Activated CD4-positive, alpha-beta T cell treated with anti-CD3 and anti-CD28 coated beads for 4 hours (primary cell): ENCODE measurements around the gene PDE10A.

Experiments used
- DNase-seq, 2 donors: peaks; one replicate each; pipeline ENCODE4 v3.0.0-alpha.2; 2020

PDE10A gene

DNA sequence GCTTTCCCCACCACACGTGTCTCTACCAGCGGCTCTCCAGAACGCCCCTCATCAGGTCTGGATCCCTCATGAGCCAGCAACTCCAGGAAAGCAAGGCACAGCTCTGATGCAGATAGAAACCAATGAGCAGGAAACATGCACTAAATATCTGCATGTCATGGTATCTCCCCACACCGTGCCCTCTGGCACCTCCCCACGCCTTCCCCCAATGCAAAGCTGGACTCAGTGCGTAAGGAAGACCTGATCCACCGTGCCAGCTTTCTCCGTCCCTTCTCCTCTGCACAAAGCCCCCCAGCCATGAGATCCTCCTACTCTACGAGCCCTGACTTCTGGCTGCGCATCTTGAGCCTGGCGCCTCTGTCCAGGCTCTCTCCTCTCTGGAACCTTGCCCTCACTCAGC, 9.4 kb downstream of the PDE10A start:
- no peak for DNase-seq

DNA sequence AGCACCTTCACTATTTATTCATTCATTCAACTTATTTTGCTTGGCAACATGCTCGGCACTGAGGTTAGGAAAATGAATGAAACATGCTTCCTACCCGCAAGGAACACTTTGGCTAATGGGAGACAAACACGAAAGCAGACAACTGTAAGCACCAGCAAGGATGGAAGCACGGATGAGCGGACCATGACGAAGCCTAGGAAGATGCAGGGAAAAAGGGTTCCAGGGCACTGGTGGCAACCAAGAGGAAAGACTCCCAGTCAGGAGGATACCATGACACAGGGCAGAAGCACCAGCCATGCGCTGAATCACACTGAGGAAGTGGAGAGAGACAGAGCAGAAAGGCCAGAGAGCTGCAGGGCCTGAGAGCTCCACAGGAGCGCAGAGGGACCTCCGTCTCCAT, 9.8 kb downstream of the PDE10A start:
- no peak for DNase-seq

DNA sequence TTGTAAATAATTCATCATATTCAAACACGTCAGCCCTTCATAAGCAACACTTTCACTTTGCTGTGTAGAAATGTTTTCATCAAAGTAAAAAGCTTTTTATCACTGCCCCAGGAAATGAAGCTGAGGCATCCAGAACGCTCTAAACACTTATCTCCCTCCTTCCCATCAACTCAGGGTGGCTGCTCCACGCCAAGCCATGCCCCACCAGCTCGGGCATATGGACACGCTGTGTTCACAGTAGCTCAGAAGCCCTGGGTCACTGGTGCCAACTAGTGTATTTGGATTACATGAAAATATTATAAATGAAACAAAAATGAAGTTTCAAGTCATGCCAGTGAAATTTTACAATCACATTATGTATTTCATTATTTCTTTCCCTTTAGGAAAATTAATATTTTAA, 10.3 kb downstream of the PDE10A start:
- no peak for DNase-seq

DNA sequence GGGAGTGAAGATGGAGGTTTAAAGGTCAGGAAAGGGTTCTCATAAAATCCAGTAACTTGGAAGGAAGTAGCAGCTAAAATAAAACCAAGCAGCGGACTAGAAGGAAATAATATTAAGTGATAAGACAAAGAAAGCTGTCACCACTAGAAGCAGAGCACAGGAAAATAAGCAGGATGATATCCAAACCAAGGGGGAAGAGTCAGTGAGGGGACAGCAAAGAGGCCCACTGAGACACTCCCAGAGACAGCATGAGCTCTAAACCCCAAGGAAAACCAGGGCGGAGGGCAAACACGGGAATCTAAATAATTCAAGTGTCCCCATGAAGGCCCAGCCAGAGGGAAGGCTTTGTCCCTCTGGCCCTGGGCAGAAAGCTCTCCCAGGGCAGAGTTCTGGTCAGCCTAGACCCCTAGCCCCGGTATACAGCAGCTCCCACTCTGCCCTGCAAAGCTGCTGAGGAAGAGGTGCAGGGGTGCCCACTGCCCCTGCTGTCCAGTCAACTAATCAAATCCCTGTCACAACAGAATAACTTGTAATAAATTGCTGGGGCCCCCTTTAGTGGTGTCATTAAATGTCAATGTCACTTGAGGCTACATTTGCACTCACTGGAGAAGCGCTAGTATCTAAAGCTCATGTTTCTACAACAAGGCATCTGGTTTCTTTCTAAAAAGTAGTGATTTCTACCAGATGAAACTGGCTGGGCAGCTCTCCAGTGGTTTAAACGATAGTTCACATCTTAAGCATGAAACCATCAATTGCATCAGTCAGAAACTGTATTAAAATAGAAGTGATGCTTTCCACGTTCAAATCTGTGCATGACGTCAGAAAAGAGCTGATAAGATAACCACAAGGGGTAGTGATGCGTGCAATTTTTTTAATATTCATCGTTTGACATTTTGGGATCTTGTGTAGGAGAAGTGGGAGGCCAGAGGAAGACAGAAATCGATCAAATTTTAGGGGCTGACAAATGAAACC, 13.6 kb downstream of the PDE10A start:
- DNase-seq: no peak

DNA sequence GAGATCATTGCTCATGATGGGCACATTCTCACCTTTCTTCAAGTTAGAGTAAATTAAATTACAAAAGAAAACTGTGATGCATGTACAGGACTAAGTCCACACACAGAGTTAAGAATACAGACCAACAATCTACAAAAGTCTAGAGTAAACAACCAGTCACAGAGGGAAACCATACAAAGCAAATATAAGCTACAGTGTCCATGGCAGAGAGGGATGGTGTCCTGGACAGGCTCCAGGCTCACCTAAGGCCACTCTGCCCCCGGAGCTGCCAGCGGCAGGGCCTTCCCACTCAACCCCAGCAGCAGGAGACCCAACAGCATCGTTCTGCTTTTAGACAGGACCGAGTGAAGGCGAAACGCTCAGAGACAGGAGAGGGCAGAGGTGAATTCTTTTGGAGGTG, 16.0 kb downstream of the PDE10A start:
- DNase-seq: no peak

DNA sequence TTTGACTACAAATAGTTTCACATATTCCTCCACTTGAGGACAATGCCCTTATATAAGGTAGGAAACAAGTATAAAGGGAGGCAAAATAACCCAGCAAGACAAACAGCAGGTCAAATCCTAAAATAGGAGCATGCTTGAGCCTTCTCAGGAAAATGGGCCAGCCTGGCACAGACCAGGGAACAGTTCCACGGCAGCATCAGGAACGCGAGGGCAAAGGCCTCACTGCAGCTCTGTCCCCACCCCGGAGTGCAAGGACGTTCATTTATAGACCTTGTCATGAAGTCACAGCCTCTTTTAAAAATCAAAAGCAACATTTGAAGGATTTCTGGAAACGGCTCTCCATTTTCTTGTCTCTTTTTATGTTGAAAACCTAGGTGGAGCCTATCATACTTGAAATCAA, 17.1 kb downstream of the PDE10A start:
- no peak for DNase-seq

DNA sequence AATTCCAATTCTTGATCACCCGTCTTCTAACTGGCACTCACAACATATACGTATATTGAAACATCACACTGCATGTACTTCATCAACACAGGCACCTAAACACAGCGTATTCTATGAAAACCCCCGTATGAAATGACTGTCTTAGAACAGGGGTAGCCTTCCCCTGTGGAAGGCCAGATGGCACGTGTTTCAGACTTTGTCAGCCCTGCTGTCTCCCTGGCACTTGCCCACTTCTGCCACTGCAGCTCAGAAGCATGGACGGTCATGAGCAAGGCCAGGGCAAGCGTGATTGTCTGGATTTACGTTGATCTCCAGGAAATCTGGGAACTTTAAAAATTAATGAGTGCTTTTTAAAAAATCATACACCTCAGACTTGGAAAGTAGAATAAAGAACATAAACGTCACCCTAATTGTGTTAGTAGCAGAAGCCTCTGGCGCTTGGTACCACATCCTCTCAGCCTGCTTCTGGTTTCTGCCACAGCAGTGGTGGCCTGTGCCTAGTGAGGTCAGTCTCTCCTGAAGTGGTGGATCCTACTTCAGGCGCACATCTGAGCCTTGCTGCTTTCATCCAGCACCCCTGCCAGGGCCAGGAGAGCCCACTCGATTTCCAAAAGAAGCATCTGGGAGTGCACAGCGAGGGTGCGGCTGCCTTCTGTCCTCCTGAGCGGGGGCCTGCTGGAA, 18.3 kb downstream of the PDE10A start:
- DNase-seq: no peak

GRCh38 chr6:165643015-165643414, 20.0 kb downstream of the PDE10A start:
- no peak for DNase-seq

GRCh38 chr6:165641672-165642156, 21.3 kb downstream of the PDE10A start:
- DNase-seq: no peak

- no peak for DNase-seq
These were observed 22.2 kb downstream of the PDE10A start for GRCh38 chr6:165640806-165641205.

DNA sequence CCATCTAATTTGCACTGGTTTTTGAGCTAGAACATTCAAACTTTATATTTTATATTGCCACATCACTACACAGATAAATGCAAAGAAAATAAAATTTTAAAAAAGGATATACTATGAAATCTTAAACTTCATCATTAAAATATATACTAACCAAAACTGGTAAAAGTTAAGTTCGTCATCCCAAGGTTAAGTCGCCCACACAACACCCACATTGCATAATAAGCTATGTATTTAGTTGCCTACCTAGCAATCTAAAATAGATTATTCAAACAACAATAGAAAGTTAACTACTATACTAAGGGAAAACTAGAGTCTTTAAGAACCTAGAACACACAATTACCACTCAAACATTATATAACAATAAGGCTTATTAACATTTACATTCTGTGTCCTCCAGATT, 24.5 kb downstream of the PDE10A start:
- DNase-seq: no peak

DNA sequence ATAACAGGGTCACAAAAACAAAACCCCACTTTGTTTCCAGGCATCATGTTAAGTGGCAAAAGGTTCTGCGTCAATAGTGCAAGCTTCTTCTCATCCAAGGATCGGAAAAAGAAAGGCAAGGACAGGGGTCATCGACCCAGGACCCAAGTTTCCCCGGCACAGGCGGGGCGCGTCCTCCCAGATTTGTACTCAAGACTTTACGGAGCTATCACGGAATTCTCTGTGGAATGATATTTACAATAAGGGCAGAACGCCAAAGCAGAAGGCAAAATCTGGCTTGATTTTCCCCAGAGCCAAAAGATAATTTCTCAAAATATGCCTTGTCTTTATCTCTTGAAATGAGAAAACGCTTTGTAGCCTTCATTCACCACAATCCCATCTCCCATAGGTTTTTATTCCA, 25.5 kb downstream of the PDE10A start:
- DNase-seq: no peak

- no peak for DNase-seq
These were observed 26.5 kb downstream of the PDE10A start for GRCh38 chr6:165636402-165637048.

- no peak for DNase-seq
These were observed 27.1 kb downstream of the PDE10A start for GRCh38 chr6:165635965-165636364.

- no peak for DNase-seq
These were observed 28.8 kb downstream of the PDE10A start for GRCh38 chr6:165634101-165634880.

DNA sequence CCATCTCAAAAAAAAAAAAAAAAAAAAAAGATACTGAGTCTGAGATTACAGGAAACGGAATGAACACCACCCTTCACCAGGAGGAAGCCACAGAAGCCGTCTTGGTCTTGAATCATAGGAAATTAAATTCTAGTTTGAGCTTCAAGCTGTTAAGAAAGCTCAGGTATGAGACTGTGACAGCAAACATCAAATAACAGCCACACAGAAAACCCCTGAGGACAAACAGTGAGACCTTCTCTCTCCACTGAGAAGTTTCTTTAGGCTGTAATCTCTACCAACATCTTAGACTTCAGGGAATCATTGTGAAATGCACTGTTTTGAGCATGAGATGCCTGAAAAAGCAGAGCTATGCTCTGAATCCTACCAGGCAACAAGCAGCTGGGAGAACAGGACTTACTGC, 30.8 kb downstream of the PDE10A start:
- DNase-seq: no peak

DNA sequence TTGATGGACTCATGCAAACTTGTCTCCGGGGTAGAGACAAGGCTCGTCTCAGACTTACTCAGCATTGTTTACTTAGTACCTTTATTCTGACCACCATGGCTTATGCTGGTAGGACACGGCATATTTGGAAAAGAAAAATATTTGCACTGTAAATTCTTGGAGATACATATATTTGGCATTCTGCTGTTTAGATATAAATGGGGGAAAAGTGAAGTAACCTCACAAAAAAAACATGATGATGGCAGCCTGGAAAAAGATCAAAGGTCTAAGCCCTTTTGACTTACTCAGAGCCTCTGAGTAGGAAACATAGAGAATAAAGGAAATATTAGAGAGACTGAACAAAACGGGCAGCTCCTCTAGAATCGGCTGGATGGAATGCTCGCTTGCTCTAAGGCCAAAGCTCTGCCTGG, 32.5 kb downstream of the PDE10A start:
- DNase-seq: no peak

- no peak for DNase-seq
These were observed 34.1 kb downstream of the PDE10A start for GRCh38 chr6:165628955-165629354.

DNA sequence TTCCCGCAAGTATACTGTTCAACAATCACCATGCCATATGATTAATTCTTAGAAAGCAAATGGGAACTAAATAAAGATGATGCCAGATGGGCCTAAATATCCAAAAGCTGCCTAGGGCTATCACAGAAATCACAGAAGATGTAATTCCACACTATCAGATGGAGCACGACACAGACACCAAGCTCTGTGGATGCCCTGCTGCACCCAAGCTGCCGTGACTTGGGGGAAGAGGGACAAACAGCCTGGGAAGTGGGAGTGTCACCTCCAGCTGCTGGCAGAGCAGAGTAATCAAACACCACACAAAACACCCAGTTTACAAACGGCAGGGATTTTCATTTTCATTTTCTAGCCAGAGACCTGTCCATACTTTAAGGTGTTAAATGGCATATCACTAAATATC, 35.7 kb downstream of the PDE10A start:
- DNase-seq: no peak

GRCh38 chr6:165626711-165627110, 36.3 kb downstream of the PDE10A start:
- no peak for DNase-seq

DNA sequence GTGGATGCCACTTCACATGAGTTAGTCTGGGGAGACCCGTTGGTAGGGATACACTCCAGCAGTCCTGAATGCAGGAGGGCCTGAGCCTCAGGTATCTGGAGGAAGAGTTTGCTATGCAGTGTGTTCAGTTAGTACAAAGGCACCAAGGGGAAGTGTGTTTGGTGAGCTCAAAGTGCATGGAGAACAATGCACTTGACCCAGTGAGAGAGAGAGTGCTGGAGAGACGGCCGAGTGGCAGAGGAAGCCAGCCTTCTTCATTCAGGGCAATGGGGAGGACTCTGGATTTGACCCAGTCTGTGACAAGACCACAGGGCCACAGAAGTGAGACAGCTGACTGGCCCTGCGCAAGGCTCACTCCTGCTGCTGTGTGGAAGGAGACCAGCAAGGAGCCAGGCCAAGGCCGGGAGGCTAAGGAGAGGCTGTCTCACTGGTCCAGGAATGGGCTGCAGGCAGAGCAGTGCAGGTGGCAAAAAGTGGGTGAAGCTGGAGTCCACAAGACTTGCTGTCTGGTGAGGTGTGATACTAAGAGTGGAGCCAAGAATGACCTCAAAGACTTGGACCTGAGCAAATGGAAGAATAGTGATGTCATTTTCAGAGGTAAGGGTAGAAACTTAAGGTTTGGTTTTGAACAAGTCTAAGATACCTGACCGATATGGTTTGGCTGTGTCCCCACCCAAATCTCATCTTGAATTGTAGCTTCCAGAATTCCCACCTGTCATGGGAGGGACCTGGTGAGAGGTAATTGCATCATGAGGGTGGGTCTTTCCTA, 38.0 kb downstream of the PDE10A start:
- DNase-seq: no peak

DNA sequence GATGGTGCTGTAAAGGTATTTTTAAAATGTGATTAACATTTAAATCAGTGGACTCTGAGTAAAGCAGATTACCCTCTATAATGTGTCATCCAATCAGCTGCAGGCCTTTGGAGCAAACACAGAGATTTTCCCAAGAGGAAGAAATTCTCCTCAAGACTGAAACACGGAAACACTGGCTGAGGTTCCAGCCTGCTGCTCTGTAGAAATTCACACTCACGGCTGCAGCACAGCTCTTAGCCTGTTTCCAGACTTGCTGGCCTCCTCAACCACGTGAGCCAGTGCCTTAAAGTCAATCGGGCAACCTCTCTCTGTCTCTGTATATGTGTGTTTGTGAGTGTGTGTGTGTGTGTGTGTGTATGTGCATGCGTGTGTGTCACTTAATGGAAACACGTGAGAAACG, 41.1 kb downstream of the PDE10A start:
- DNase-seq: no peak
